ENCODE results near the gene GALR1.
"Not testable (repeated sequence)": the region's sequence is repeated elsewhere in the genome, so short reads cannot be mapped to it uniquely, and the experiment has no call there.

The GALR1 gene

GRCh38 chr18:77250926-77251729 is 1.5 kb downstream of the GALR1 start:
- 2 to 4% methylated on average over 59 to 61 of the region's 67 CpGs for WGBS, 2 experiments (ENCODE audit: insufficient coverage in 2 of 2)
- no peaks in the 10 kb centered on the region for H3K9me3 ChIP-seq (ENCODE audit: control insufficient read depth, low read length)
- H3K27ac ChIP-seq (ENCODE audit: low read depth, low read length, severe bottlenecking), result no peak overlapping the region
- H3K4me1 ChIP-seq (ENCODE audit: control insufficient read depth, insufficient read depth, low read length, poor library complexity, severe bottlenecking), result peaks cover 5% of the 10 kb centered on the region
- no peaks in the 10 kb centered on the region for H3K36me3 ChIP-seq (ENCODE audit: control insufficient read depth, insufficient read depth, low read length)
- H3K4me3 ChIP-seq (ENCODE audit: extremely low read depth, insufficient read depth, low read length, poor library complexity, severe bottlenecking), result no peak overlapping the region

DNA sequence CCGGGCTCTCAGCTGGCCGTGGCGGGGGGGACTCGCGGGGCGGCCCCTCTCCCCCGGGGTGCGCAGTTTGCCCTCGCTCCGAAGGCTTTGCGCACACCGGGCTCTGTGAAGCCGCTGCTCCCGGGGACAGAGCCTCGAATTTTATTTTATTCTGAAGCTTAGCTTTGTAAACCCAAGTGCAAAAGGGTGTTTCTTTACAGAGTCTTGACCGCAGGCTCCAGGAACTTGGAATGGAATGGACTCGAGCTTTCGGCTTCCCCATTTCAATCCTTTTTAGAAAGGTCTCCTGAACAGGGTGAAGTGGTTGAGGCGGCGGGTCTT is 2.0 kb downstream of the GALR1 start:
- H3K4me1 ChIP-seq (ENCODE audit: control insufficient read depth, insufficient read depth, low read length, poor library complexity, severe bottlenecking), result peaks cover 5% of the 10 kb centered on the region
- no peak overlapping the region for H3K27ac ChIP-seq (ENCODE audit: low read depth, low read length, severe bottlenecking)
- no peaks in the 10 kb centered on the region for H3K36me3 ChIP-seq (ENCODE audit: control insufficient read depth, insufficient read depth, low read length)
- WGBS, 2 experiments (ENCODE audit: insufficient coverage in 2 of 2), result 13 to 20% methylated on average over 3 to 20 of the region's 20 CpGs
- no peak overlapping the region for H3K4me3 ChIP-seq (ENCODE audit: extremely low read depth, insufficient read depth, low read length, poor library complexity, severe bottlenecking)
- no peaks in the 10 kb centered on the region for H3K9me3 ChIP-seq (ENCODE audit: control insufficient read depth, low read length)

- WGBS, 2 experiments (ENCODE audit: insufficient coverage in 2 of 2), result 63 to 68% methylated on average over 8 to 9 of the region's 10 CpGs
Measured at GRCh38 chr18:77254711-77255405, 5.2 kb downstream of the GALR1 start.

DNA sequence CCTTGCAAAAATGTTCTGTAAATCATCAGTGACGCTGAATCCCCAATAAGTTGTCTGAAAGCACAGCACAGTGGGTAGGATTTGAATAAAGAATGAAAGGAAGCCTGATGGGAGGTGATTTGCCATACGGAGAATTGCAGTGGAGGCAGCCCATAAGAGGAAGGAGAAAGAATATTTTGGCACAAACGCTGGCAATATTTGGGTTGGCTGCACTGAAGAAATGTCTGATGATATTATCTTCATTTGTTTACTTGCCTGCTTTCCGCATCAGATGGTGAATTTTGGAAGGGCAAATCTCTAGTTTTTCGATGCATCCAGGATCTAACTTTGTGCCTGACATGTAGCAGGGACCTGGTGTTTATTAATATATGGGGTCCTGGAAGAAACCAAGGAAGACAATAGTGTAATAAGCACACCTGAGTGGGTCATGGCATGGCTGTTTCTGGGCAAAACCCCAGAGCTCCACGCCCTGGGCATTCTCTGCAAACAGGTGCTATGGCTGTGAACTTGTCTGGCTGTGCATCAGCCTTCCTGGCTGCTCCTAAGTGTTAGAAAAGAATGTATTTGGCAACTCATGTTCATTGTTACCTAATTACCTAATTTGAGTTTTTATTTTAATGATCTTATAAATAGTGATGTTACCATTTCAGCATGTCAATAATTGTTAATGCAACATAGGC is 5.9 kb downstream of the GALR1 start:
- Histone ChIP-seq H3K4me3 (ENCODE audit: extremely low read depth, insufficient read depth, low read length, poor library complexity, severe bottlenecking) (no peak overlapping the region), H3K9me3 (ENCODE audit: control insufficient read depth, low read length) (no peaks in the 10 kb centered on the region), H3K36me3 (ENCODE audit: control insufficient read depth, insufficient read depth, low read length) (no peaks in the 10 kb centered on the region), H3K4me1 (ENCODE audit: control insufficient read depth, insufficient read depth, low read length, poor library complexity, severe bottlenecking) (no peaks in the 10 kb centered on the region), H3K27ac (ENCODE audit: low read depth, low read length, severe bottlenecking) (no peak overlapping the region)
- WGBS, 2 experiments (ENCODE audit: insufficient coverage in 2 of 2), result 52 to 68% methylated on average over 5 of the region's 6 CpGs

More at GRCh38 chr18:77254711-77255405, 5.2 kb downstream of the GALR1 start:
- H3K4me1 ChIP-seq (ENCODE audit: control insufficient read depth, insufficient read depth, low read length, poor library complexity, severe bottlenecking), result no peaks in the 10 kb centered on the region
- H3K27ac ChIP-seq (ENCODE audit: low read depth, low read length, severe bottlenecking), result no peak overlapping the region
- H3K36me3 ChIP-seq (ENCODE audit: control insufficient read depth, insufficient read depth, low read length), result no peaks in the 10 kb centered on the region
- no peak overlapping the region for H3K4me3 ChIP-seq (ENCODE audit: extremely low read depth, insufficient read depth, low read length, poor library complexity, severe bottlenecking)
- no peaks in the 10 kb centered on the region for H3K9me3 ChIP-seq (ENCODE audit: control insufficient read depth, low read length)

DNA sequence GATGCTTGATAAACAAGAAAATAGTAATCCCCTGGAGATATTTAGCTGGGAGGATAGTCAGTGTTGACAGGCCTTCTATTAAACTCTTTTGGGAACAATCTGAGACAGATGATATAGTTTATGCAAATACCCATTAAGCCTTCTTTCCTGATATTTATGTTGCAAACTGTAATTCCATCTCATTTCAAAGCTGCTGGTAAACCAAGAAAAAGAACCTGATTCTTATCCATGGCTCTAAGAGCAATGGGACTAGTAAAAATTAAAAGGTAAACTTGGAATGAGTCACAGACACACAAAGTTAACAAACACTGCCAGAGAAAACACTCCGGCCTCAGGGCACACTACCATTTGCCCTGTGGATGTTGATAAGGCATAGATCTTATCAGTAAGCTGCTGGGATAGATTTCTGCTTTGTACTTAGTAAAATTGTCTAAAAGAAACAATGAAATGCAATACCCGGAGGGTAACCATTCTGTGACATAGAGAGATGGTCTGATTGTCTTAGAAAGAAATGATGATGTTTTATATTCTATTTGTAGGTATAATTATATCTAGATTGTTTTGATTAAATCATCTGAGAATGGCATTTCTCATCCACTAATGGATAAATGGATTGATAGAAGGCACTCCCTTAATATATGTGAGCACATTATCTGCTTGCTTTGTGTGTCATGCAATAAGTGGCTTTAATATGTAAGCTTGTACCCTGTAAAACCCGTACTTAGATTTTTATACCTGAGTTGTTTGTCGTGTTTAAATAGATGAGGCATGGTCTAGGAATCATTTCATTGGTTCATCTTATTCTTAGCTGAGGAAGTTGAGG is 13.2 kb downstream of the GALR1 start:
- Histone ChIP-seq H3K27ac (ENCODE audit: low read depth, low read length, severe bottlenecking) (no peak overlapping the region), H3K4me1 (ENCODE audit: control insufficient read depth, insufficient read depth, low read length, poor library complexity, severe bottlenecking) (no peaks in the 10 kb centered on the region), H3K36me3 (ENCODE audit: control insufficient read depth, insufficient read depth, low read length) (no peaks in the 10 kb centered on the region), H3K9me3 (ENCODE audit: control insufficient read depth, low read length) (no peaks in the 10 kb centered on the region), H3K4me3 (ENCODE audit: extremely low read depth, insufficient read depth, low read length, poor library complexity, severe bottlenecking) (no peak overlapping the region)
- WGBS, 2 experiments (ENCODE audit: insufficient coverage in 2 of 2), result 97 to 100% methylated on average over 2 to 3 of the region's 4 CpGs

DNA sequence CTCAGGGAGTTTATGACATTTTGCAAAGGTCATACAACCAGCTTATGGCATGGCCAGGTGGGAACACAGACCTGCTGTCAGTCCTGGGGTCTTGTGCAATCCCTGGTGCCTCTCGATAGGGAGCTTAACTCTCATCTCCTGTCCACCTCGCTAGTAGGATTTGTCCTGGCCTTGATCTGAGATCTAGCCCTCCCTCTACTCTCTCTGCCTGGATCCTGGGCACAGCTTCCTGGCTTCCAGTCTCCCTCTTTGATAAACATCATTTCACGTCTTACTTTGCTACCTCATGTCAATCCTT is 13.8 kb downstream of the GALR1 start:
- Histone ChIP-seq H3K36me3 (ENCODE audit: control insufficient read depth, insufficient read depth, low read length) (no peaks in the 10 kb centered on the region), H3K27ac (ENCODE audit: low read depth, low read length, severe bottlenecking) (no peak overlapping the region)
- WGBS, 2 experiments (ENCODE audit: insufficient coverage in 2 of 2), result 89 to 96% methylated on average over 2 of the region's 3 CpGs

DNA sequence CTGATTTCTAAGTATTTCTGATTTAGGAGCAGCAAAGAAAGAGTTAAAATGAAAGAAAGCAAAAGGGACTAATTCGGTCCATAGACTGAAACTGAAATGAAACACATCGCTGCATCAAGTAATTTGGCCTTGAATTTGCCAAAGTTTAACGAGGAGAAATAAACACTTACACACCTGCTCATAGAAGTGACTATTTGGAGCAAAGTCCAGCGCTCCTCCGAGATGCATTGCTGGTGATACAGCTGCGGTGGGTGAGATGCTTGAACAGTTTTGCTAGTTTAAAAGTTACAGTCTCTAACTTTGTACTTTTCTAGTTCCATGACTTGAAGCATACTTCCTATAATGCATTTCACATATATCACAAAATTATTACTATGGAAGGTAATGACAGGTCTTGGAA is 18.3 kb downstream of the GALR1 start:
- WGBS, 2 experiments (ENCODE audit: insufficient coverage in 2 of 2), result 88 to 100% methylated on average over 6 of the region's 6 CpGs
- Histone ChIP-seq H3K27ac (ENCODE audit: low read depth, low read length, severe bottlenecking) (no peak overlapping the region), H3K4me3 (ENCODE audit: extremely low read depth, insufficient read depth, low read length, poor library complexity, severe bottlenecking) (no peak overlapping the region), H3K9me3 (ENCODE audit: control insufficient read depth, low read length) (no peaks in the 10 kb centered on the region), H3K36me3 (ENCODE audit: control insufficient read depth, insufficient read depth, low read length) (no peaks in the 10 kb centered on the region), H3K4me1 (ENCODE audit: control insufficient read depth, insufficient read depth, low read length, poor library complexity, severe bottlenecking) (no peaks in the 10 kb centered on the region)

More for the DNA sequence above, 13.8 kb downstream of the GALR1 start:
- Histone ChIP-seq H3K9me3 (ENCODE audit: control insufficient read depth, low read length) (no peaks in the 10 kb centered on the region), H3K4me1 (ENCODE audit: control insufficient read depth, insufficient read depth, low read length, poor library complexity, severe bottlenecking) (no peaks in the 10 kb centered on the region), H3K4me3 (ENCODE audit: extremely low read depth, insufficient read depth, low read length, poor library complexity, severe bottlenecking) (no peak overlapping the region)

DNA sequence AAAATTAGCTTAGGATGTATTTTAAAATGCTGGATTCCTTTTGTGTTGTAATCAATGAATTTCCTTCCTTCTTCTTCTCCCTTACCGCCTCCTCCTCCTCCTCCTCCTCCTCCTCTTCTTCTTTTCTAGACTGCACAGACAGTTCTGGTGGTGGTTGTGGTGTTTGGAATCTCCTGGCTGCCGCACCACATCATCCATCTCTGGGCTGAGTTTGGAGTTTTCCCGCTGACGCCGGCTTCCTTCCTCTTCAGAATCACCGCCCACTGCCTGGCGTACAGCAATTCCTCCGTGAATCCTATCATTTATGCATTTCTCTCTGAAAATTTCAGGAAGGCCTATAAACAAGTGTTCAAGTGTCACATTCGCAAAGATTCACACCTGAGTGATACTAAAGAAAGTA is 18.8 kb downstream of the GALR1 start:
- no peak overlapping the region for H3K27ac ChIP-seq (ENCODE audit: low read depth, low read length, severe bottlenecking)
- 92 to 94% methylated on average over 6 to 7 of the region's 9 CpGs for WGBS, 2 experiments (ENCODE audit: insufficient coverage in 2 of 2)

GRCh38 chr18:77271576-77272481 is 22.2 kb downstream of the GALR1 start:
- no peak overlapping the region for H3K27ac ChIP-seq (ENCODE audit: low read depth, low read length, severe bottlenecking)
- no peak overlapping the region for H3K4me3 ChIP-seq (ENCODE audit: extremely low read depth, insufficient read depth, low read length, poor library complexity, severe bottlenecking)
- no peaks in the 10 kb centered on the region for H3K4me1 ChIP-seq (ENCODE audit: control insufficient read depth, insufficient read depth, low read length, poor library complexity, severe bottlenecking)
- 29 to 30% methylated on average over 5 to 6 of the region's 9 CpGs for WGBS, 2 experiments (ENCODE audit: insufficient coverage in 2 of 2)
- no peaks in the 10 kb centered on the region for H3K9me3 ChIP-seq (ENCODE audit: control insufficient read depth, low read length)
- no peaks in the 10 kb centered on the region for H3K36me3 ChIP-seq (ENCODE audit: control insufficient read depth, insufficient read depth, low read length)

More for the DNA sequence above, 18.8 kb downstream of the GALR1 start:
- Histone ChIP-seq H3K4me3 (ENCODE audit: extremely low read depth, insufficient read depth, low read length, poor library complexity, severe bottlenecking) (no peak overlapping the region), H3K9me3 (ENCODE audit: control insufficient read depth, low read length) (no peaks in the 10 kb centered on the region), H3K4me1 (ENCODE audit: control insufficient read depth, insufficient read depth, low read length, poor library complexity, severe bottlenecking) (no peaks in the 10 kb centered on the region), H3K36me3 (ENCODE audit: control insufficient read depth, insufficient read depth, low read length) (no peaks in the 10 kb centered on the region)

- not testable (repeated sequence) for H3K27ac ChIP-seq (ENCODE audit: low read depth, low read length, severe bottlenecking); H3K36me3 ChIP-seq (ENCODE audit: control insufficient read depth, insufficient read depth, low read length); H3K4me3 ChIP-seq (ENCODE audit: extremely low read depth, insufficient read depth, low read length, poor library complexity, severe bottlenecking); H3K4me1 ChIP-seq (ENCODE audit: control insufficient read depth, insufficient read depth, low read length, poor library complexity, severe bottlenecking); H3K9me3 ChIP-seq (ENCODE audit: control insufficient read depth, low read length)
- 41 to 50% methylated on average over 2 to 6 of the region's 7 CpGs for WGBS, 2 experiments (ENCODE audit: insufficient coverage in 2 of 2)
Measured at GRCh38 chr18:77290841-77291240, 41.2 kb downstream of the GALR1 start.
